ENCODE results near the gene EFCAB8.

- TF ChIP-seq EZH2 (IDR thresholded peaks at IDR 0.05; ENCODE audit: borderline replicate concordance, low read length), result no peak
- TF ChIP-seq CTCF (IDR thresholded peaks at IDR 0.05; ENCODE audit: low read length), result no peak
Measured at GRCh38 chr20:32880635-32881034, 21.9 kb downstream of the EFCAB8 start.
